GM21825 (cell line): ENCODE data around the gene OR2AG2.
"Not testable (repeated sequence)": the region's sequence is repeated elsewhere in the genome, so short reads cannot be mapped to it uniquely, and the experiment has no call there.

Source experiments
- ATAC-seq: cut with Tn5 transposase; IDR thresholded peaks from one replicate; pipeline ENCODE4 v1.9.1; 2021; ENCODE audit warnings: mild to moderate bottlenecking, moderate library complexity; ENCODE audit not compliant: unreplicated experiment

The OR2AG2 gene, protein sequence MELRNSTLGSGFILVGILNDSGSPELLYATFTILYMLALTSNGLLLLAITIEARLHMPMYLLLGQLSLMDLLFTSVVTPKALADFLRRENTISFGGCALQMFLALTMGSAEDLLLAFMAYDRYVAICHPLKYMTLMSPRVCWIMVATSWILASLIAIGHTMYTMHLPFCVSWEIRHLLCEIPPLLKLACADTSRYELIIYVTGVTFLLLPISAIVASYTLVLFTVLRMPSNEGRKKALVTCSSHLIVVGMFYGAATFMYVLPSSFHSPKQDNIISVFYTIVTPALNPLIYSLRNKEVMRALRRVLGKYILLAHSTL

DNA sequence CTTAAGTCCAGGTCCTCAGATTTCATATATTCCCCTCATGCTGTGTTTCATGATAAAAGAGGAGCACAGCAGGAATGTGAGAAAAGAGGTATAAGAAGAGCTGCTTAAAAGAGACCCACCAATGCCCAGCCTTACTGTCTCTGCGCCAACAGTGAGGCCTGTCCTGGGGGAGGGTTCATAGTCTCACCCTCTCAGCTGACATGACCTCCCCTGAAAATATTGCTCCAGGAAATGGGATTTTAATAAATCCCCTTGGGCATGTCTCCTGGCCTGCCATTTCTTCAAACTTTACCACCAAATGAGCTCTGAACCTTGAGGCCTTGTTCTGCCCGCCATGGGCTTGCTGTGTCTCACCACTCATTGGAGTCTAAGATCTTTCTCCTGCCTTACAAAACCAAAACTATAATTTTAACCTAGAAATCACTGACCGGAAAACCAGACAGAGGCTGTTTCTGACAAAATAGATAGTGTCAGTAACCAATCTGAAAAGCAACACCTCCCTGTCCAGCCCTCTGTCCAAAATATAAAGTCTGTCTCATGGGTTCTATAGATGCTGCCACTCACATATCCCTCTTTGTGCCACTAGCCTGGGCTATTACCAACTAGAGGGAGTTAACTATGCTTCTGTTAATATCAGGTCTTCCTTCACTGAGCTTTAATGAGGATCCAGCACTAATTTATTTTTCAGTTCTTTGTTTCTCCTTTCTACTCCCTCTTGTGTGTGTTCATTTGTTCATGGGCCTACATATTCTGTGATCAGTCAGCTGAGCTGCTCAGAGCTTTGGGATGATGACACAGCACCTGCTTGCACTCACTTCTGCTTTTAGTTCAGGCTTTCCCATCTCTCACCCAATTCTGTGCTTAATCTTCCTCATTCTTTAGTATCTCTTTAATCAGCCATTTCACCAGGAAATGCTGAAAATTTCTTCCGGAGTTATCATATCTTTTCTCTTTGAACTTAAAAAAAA lies at the start of gene OR2AG2:
OR2AG2 (minus strand) TSS at position 51 of the 968 bp plus-strand sequence. CDS start 3,019 bp downstream, outside the sequence.
- peak; percentile 94 for ATAC-seq

DNA sequence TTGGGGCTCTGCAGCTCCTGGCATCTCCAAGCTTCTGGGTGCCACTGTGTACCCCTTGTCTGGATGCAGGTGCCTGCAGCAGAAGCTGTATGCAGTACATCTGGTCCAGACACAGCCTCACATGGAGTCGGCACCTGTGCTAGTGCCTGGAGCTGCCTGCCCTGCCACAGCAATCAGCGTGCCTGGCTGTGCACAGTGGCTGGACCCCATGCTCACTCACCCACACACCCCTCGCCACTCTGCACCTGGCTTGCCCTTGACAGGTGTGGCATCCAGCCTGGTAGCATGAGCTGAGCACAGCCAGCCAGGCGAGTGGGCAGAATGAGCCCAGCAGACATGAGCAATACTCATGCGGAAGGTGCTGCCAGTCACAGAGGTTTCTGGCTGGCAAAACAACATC lies 47.2 kb upstream of the OR2AG2 start:
- ATAC-seq = no peak

DNA sequence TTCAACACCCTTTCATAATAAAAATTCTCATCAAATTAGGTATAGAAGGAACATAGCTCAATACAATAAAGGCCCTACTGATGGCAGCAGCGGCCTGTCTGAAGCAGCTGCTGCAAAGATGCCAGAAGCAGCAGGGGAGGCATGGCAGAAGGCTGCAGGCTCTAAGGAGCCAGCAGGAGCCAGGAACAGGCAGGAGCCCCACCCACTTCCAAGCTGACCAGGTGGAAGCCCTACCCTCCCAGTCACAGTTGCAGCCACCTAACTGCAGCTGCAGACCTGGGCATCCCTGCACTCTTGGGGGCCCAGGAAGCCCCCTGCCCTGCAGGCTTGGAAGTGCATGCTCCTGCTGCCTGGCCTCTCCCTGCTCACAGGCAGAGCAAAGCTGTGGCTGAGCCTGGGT lies 45.9 kb upstream of the OR2AG2 start:
- ATAC-seq = no peak

DNA sequence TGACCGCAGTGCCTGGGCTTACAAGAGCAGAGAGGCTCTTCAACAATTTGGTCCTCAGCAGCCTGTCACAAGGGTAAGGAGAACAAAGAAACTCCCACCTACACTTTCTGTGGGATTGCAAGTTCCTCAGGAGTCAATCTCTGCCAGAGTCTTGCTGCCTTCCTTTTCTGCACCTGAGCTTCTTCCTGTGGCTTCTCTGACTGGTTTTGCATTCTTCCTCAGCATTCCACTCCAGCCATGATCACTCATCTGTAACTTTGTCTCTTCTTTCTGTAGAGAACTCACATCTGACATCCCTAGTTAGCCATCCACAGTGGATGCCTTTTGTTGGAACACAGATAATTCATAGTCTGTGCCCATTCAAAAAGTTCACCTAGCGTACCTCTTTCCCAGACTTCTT lies 41.9 kb upstream of the OR2AG2 start:
- ATAC-seq = no peak

DNA sequence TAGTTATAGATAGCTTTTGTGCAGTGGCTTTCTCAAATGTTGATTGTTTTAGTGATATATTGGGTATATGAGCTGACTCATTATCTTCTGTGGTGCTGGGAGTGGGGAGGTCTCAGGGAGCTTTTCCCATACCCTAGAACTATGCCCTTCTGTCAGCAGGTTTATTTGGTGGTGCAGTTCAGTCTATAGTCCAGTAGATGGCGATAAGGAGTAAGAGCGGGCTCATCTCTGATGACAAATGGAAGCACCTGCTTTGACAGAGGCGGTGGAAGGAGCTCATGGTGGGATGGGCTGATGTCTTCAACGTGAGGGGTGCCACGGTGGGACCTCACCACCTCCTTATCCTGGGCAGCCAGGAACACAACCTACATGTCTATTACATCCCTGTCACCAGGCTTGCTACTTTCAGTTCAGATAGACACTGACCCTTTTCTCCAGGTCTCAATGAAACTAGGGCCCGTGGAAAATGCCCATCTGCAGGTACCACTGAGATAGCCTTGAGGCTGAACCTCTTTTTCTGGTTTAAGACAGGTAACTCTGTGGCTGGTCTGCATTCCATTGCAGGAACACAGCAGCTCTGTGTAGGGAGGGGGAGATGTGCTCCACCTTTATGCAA lies 40.7 kb upstream of the OR2AG2 start:
- no peak for ATAC-seq

DNA sequence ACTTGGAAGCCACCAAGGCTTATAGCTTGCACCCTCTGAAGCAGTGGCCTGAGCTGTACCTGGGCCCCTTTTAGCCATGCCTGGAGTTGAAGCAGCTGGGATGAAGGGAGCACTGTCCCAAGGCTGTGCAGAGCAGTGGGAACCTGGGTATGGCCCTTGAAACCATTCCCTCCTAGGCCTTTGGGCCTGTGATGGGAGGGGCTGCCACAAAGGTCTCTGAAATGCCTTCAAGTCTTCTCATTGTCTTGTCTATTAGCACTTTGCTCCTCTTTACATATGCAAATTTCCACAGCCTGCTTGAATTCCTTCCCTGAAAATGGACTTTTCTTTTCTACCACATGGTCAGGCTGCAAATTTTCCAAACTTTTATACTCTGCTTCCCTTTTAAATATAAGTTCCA lies 29.3 kb upstream of the OR2AG2 start:
- not testable (repeated sequence) for ATAC-seq

DNA sequence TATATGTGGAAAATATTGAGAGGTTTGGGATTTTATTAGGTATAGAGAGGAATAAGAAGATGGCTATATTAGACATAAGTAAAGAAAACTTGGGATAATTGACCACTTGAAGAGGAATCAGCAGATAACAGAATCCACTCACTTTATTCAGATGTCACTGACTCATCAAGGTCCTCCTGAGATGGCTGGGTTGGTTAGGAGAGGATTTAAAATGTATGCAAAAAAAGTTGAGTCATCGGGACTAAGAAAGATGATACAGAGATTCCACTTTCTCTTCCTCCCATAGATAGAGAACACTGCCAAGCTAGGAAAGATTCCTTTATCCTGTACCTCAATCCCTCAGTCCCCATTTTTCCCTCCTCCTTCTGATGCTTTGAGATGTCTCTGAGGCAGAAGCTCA lies 27.6 kb upstream of the OR2AG2 start, which contains the start of gene OR6A2:
OR6A2 (minus strand) TSS at position 288 of the 400 bp plus-strand sequence. CDS start 3,981 bp downstream, outside the sequence.
- ATAC-seq = no peak

DNA sequence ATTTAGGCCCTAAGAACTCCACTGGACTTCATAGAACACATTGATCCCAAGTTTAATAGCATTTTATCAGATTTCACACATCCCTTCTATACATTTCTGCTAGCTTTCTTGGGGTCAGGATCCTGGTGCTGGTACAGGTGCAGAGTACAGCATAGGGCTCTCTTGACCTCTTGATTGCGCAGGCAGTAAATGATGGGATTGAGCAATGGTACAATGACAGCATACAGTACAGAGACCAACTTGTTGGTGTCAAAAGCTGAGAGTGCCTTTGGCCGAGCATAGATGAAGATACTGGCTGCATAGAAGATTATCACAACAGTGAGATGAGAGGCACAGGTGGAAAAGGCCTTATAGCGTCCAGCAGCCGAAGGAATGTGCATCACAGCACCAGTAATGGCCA lies 22.9 kb upstream of the OR2AG2 start:
- no peak for ATAC-seq

DNA sequence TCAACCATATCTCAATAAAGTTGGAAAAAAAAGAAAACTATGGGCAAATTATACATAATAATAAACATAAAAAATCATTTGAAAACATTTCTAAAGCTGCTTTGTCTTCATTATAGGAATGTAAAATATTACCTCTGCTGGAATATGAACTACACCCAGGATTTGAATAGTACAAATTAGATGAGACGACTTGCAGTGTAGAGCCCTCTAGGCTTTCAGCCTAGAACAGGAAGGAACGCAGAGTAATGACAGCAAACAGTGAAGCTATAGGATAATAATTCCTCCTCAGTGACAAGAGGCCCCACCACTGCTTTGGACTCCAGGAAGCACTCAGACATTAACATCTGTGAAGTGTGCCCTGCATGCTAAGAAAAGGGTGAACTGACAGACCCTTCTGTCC lies 18.8 kb upstream of the OR2AG2 start:
- no peak for ATAC-seq

DNA sequence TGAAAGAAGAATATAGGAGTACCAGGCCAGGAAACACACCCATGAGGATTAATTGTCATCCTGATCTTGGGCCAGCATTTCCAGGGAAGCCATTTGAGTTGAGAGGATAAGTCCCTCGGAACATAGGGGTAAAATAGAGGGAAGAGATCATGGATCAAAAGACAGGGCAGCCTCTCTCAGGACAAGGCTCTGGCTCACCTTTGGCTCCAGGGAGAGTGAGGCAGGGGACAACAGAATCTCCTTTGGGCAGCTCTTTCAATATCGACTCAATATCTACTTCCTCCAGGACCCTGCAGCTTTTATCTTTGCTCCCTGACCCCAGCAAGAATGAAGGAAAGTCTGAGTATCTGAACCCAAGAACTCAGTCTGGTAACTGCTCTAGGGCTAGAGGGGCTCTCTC lies 10.9 kb upstream of the OR2AG2 start, which contains the start of gene OR2AG1:
OR2AG1 (plus strand) TSS at position 301 of the 400 bp plus-strand sequence. CDS start 2,018 bp downstream, outside the sequence.
- ATAC-seq = no peak

DNA sequence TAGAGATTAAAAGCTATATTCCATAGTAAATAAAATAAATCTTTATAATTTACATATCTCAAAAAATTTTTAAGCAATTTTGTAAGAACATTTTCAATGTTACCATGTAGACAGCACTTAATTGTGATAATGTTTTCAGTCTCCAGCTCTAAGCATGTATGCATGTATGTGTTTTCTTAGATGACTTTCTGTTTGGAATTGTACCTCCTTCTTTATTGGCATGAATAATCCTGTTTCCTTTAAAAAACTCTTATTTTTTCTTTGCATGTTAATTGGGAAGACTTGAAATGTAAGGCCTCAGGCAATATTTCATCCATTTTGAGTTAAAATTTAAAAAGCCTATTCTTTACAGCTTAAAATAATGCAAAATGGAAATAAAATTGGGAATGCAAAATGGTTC lies 9.1 kb upstream of the OR2AG2 start:
- no peak for ATAC-seq

DNA sequence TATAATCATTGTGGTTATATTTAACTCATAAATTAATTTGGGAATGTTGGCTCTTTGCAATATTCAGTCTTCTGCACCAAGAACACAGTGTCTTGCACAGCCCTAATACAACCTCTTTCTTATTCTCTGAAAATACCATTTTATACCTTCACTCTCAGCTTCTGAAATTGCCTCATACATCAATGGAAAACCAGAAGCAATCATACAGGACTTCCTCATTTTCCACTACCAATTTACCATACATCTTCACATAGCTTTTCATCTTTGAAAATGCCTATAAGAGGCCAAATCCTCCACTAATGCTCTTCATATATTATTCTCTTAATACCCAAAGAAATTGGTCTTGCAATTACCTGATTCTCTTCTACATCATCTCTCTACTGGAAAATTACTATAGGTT lies 6.7 kb upstream of the OR2AG2 start:
- ATAC-seq = no peak

DNA sequence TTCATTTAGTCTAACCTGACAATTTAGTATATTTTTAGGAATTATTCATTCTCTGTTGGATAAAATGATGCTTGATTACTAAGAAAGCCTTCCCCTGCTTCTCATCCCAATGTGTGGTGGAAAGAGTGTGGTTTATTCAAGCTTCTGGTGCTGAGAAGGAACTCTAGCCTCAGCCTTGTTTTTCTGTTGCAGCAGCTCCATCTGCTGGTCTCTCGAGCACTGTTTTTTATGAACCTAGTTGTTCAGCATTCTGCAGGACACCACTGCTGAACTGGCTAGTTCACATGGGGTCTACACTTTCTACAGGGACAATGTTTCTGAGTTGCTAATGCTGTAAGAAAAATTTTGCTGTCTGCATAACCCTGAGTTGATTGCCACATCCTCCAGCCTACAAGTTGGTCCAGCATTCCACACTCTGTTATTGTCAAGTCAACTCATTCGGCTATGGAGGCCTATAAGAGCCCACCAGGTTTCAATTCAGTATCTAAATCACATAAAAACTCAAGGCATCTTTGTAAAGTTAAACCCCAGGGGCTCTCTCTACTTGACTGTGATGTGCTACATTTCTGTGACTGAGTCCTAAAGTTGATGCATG lies 14.3 kb downstream of the OR2AG2 start:
- peak; percentile 77 for ATAC-seq

DNA sequence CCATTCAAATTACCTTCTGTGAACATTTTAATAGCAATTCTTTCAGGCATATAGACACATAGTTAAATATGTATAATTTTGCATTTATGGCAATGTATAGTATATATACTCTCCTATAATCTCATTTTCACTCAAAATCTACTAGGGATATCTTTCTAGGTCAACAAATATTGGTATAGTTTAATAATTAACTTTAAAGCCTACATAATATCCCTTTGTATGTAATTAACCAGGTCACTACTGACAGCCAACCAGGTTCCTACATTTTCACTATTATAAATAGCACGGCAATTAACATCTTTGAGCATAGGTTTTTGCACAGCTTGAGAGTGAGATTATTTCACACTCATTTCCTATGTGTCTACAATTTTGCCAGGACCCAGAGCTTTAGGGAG lies 15.8 kb downstream of the OR2AG2 start:
- no peak for ATAC-seq

DNA sequence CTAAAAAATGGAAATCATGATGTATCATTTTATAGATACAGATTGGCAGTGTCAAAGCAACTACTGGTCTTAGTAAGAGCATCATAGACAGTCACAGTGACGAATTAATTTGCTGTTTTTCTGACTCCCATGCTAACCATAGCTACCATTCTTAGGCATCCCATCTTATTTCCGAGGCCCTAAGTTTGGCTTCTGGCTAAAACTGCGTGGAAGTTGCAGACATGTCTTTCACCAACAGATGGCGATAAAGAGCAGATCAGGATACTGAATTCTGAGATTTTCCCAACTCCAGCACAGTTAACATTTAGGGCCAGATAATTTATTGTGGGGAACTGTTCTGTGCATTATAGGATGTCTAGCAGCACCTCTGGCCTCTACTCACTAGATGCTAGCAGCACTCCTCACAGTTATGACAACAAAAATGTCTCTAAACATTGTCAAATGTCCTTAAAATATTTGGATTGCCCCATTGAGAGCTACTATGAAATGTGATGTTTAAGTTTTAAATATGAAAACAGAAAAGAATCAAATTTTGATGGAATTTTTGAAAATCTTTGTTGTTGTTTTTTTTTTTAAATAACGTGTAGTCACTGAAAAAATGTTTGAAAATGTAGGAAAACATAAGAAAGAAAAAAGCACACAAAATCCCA lies 16.3 kb downstream of the OR2AG2 start:
- no peak for ATAC-seq

DNA sequence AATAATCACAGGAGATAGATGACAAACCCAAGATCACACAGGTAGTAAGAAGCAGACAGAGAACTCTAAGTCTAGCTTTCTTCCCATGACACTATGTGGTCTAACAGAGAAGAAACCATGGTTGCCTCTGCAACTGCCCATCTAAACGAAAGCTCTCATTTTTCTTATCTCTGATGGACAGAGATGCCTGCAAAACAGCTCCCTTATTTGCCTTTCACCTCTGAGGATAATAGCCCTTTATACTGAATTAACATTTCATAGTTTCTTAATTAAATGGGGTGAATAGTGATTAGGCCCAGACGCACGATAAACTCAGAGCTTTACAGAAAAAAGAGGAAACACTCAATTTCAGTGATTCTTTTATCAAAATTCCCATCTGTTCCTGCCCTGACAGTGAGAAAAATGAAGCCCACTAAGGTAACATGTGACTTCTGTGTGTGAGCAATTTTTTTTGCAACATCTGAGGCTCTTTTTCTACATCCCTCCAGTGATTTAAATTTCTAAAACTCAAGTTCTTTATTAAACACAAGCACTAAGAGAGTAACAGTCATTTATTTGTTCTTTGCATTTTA lies 24.6 kb downstream of the OR2AG2 start:
- ATAC-seq = no peak

DNA sequence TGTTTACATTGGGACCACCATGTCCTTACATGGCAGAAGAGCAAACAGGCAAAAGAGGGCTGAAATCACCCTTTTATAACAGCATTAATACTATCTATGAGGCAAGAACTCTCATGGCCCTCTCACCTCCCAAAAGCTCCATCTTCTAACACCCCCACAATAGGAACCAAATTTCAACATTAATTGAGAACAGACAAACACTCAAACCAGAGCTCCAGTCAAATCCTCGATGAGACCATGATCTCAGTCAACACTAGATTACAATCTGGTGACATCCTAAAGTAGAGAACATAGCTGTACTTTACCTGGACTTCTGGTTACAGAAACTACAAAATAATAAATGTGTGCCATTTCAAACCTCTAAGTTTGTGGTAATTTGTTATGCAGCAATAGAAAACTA lies 25.1 kb downstream of the OR2AG2 start:
- ATAC-seq = no peak

DNA sequence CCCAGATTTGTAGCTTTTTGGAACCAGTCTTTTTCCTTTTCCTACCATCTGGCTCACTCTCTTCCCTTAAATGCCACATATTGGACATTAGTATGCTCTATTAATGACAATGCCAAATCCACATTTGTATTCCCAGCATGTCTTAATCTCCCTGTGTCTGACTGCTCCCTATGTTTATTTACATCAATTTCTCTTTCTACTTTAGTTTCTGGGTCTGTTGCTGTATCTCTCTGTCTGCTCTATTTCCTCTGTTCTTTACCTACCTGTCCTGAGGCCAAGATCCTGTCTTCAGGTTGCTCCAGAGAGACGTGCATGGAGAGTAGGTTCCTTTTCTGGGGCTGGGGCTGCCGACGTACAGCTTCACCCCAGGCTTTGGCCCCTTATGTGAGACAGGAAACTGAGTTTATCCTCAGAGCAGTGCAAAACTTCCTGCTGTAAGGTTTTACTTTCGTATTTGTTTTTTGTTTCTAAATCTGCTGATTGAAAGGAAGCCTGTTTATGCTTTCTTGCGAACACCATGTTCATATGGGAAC lies 25.6 kb downstream of the OR2AG2 start:
- ATAC-seq = peak; percentile 81

DNA sequence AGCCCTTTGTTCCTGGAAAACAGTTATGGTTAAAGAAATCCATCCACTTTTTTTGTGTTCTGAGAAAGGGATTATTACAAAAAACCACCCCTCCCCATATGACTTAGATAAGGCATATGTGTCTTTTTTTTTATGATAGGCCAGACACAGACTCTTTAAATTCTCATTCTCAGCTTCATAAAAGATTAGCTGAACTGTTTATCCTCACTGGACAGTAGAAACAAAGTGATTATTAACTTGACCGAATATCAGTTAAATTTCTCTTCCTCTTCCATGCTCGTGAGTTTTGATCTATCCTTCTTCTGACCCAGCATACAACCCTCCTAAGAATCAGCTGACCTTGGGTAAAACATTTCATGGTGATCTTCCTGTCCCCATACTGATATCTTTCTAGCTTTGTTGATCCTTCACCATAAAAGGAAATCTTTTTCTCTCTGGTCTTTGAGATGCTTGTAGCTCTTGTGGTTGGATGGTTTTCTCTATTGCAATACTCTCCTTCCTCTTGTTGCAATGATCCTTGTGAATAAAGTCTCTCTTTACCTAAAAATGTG lies 26.2 kb downstream of the OR2AG2 start:
- ATAC-seq = peak; percentile 56
